GM12873 (cell line): ENCODE results near the gene KRT86.

Experiments
- TF ChIP-seq, protein P1 (sequence below): IDR thresholded peaks from 2 replicates; pipeline ENCODE4 v1.5.1; 2012; ENCODE audit warnings: low read depth, mild to moderate bottlenecking, moderate library complexity, low read length, control low read depth; ENCODE audit not compliant: insufficient read depth; ENCODE audit errors: missing control alignments

Gene KRT86

DNA sequence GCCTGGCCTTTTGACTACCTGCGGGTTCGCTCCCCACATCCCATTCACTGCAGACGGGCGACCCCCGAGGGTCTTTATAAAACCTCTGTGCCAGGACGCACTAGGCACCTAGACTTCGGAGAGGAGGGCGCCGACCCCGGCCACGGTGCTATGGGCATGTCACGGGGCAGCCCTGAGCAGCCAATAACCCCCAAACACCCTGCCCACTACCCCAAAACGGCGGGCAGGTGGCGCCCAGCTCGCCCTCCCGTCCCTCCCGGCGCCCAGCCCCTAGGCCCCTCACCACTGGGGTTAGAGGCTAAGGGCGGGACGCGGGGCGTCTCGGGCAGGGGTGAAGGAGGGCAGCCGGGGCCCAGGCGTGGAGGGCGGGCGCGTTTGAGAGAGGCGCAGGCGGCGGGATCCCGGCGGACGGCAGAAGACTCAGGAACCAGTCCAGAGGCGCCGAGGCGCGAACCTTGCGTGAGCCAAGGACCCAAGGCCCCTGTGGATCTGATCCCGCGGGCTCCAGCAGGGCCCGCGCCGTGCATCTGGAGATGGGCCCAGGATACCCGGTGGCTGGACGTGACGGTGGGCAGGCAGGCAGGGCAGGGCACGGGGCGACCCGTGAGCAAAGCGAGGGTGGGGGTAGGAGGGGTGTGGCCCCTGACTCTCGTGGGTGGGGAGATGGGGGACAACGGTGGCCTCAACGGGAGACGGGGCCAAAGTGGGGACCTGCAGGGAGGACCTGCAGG, 81.8 kb downstream of the KRT86 start:
- TF ChIP-seq, protein P1, sequence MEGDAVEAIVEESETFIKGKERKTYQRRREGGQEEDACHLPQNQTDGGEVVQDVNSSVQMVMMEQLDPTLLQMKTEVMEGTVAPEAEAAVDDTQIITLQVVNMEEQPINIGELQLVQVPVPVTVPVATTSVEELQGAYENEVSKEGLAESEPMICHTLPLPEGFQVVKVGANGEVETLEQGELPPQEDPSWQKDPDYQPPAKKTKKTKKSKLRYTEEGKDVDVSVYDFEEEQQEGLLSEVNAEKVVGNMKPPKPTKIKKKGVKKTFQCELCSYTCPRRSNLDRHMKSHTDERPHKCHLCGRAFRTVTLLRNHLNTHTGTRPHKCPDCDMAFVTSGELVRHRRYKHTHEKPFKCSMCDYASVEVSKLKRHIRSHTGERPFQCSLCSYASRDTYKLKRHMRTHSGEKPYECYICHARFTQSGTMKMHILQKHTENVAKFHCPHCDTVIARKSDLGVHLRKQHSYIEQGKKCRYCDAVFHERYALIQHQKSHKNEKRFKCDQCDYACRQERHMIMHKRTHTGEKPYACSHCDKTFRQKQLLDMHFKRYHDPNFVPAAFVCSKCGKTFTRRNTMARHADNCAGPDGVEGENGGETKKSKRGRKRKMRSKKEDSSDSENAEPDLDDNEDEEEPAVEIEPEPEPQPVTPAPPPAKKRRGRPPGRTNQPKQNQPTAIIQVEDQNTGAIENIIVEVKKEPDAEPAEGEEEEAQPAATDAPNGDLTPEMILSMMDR: no peak

- TF ChIP-seq, protein P1: no peak
Measured at GRCh38 chr12:52356762-52357580, 82.5 kb downstream of the KRT86 start.
